Cardiac septum (tissue), 1 donor: ENCODE measurements around the gene ZP2. TPM values are rescaled to one million over a fixed set of nuclear protein-coding genes. Genes with fewer than 3 reads are reported as not detected.
"Not testable (repeated sequence)": the region's sequence is repeated elsewhere in the genome, so short reads cannot be mapped to it uniquely, and the experiment has no call there.

Experiments used
- DNase-seq: peaks from one replicate; pipeline ENCODE4 v3.0.0-alpha.2; 2020; ENCODE audit warnings: low spot score
- intact Hi-C: fragments of 100-400 bp; cut with DNase I; formaldehyde crosslinking; loops from one replicate; pipeline ENCODE4 v1.14.0; 2022
- total RNA-seq: library from RNA; stranded (reverse); fragmentation: NEBNext Ultra II Directional; extraction: Animal tissue kit (Norgen Biotek cat#: 25700); gene quantifications from one replicate; pipeline ENCODE4 v1.2.1, GENCODE V29; 2021
- donor health status: DM: no; HTN: no; CAD: no.

The ZP2 gene
- total RNA-seq, 1 donor from 2014 or later = not detected

- intact Hi-C loops = loop anchor here (10.0 kb wide), 2 partner anchors 302 to 1048 kb away; partner anchors contain the start of gene EEF2K
- no peak for DNase-seq
Measured at GRCh38 chr16:21156767-21157467, 54.5 kb downstream of the ZP2 start.

- intact Hi-C loops = loop anchor here (10.0 kb wide), 2 partner anchors 301 to 1049 kb away; partner anchors contain the start of gene EEF2K
- not testable (repeated sequence) for DNase-seq
Measured at GRCh38 chr16:21156011-21156410, 55.4 kb downstream of the ZP2 start.

GRCh38 chr16:21153124-21153729, 58.1 kb downstream of the ZP2 start:
- intact Hi-C loops = loop anchor here (10.0 kb wide), 2 partner anchors 298 to 1052 kb away; partner anchors contain the start of gene EEF2K

GRCh38 chr16:21152160-21153030, 59.0 kb downstream of the ZP2 start:
- not testable (repeated sequence) for DNase-seq
- intact Hi-C loops = loop anchor here (10.0 kb wide), 2 partner anchors 298 to 1052 kb away; partner anchors contain the start of gene EEF2K

More at GRCh38 chr16:21153124-21153729, 58.1 kb downstream of the ZP2 start:
- not testable (repeated sequence) for DNase-seq

DNA sequence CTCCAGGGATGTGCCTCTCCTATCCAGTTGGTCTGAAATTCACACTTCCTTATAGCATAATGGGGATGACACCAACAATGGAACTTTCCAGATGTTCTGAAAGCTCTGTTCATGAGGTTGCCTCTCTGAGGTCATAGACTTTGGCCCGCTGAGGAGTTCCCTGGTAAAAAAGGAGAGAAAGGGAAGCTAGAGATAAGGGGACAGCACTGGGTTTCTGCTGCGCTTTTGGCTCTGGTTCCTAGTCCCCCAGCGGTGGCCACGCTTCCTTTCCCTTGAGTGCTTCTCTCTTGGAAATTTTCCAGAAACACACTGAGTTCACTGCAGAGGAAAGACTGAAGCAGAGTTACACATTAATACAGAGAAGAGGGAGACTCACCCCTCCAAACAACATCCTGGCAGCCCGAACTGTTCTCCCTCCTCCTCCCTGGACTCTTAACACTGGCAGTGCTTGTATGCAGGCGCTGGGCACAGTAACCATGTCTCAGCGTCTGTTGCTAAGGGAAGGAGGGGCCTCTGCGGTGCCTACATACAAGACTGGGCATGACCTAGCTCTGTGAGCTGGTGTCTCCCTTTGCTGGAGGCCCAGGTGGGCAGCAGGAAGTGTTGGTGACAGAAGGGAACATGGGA, 60.9 kb downstream of the ZP2 start, which contains the start of gene DNAH3:
Gene DNAH3 (minus strand): TSS at position 472 of the 627 bp plus-strand sequence. CDS start 527 bp downstream, outside the sequence.
- intact Hi-C loops = loop anchor here (10.0 kb wide), 2 partner anchors 296 to 1054 kb away; partner anchors contain the start of gene EEF2K
- DNase-seq = no peak

Other genes with a start within 250 kb of the ZP2 start
- gene DNAH3, start 60.7 kb downstream of the ZP2 start, total RNA-seq = 0.40 TPM
- gene LDAF1, start 52.9 kb downstream of the ZP2 start, total RNA-seq = 104 TPM
- gene ANKS4B, start 22.1 kb upstream of the ZP2 start, total RNA-seq = not detected
- gene CRYM, start 66.7 kb upstream of the ZP2 start, total RNA-seq = 105 TPM